IPS DF 4.7 (cell line): Measurements from ENCODE around the gene ALDH2.
"Not testable (repeated sequence)": the region's sequence is repeated elsewhere in the genome, so short reads cannot be mapped to it uniquely, and the experiment has no call there.

Experiments
- DNase-seq: peaks from one replicate; pipeline ENCODE4 v3.0.0-alpha.2; 2013; ENCODE audit warnings: low spot score; ENCODE audit errors: extremely low read depth

ALDH2 gene

GRCh38 chr12:111766608-111767361 lies at the start of gene ALDH2:
Gene ALDH2 (plus strand): TSS chr12:111766933. CDS start chr12:111766983, 50 bp downstream.
- no peak for DNase-seq

- DNase-seq = not testable (repeated sequence)
Observed at GRCh38 chr12:111719316-111719715, 47.4 kb upstream of the ALDH2 start.

GRCh38 chr12:111720457-111720856 lies 46.3 kb upstream of the ALDH2 start:
- no peak for DNase-seq

- DNase-seq = not testable (repeated sequence)
Observed at GRCh38 chr12:111723646-111724360, 42.9 kb upstream of the ALDH2 start.

- no peak for DNase-seq
Observed at GRCh38 chr12:111728795-111729194, 37.9 kb upstream of the ALDH2 start.

GRCh38 chr12:111730420-111730819 lies 36.3 kb upstream of the ALDH2 start:
- no peak for DNase-seq

GRCh38 chr12:111732786-111733185 lies 33.9 kb upstream of the ALDH2 start:
- DNase-seq = no peak

GRCh38 chr12:111733340-111733915 lies 33.3 kb upstream of the ALDH2 start:
- no peak for DNase-seq

GRCh38 chr12:111739524-111739923 lies 27.2 kb upstream of the ALDH2 start:
- DNase-seq = not testable (repeated sequence)

GRCh38 chr12:111741235-111741812 lies 25.4 kb upstream of the ALDH2 start:
- no peak for DNase-seq

GRCh38 chr12:111745211-111745610 lies 21.5 kb upstream of the ALDH2 start:
- DNase-seq = no peak

- DNase-seq = no peak
Observed at GRCh38 chr12:111747333-111747732, 19.4 kb upstream of the ALDH2 start.

- no peak for DNase-seq
Observed at GRCh38 chr12:111748151-111748672, 18.5 kb upstream of the ALDH2 start.

- DNase-seq = no peak
Observed at GRCh38 chr12:111748867-111749266, 17.9 kb upstream of the ALDH2 start.

- DNase-seq = no peak
Observed at GRCh38 chr12:111749391-111749790, 17.3 kb upstream of the ALDH2 start.

GRCh38 chr12:111753144-111753881 lies 13.4 kb upstream of the ALDH2 start:
- DNase-seq = no peak

- no peak for DNase-seq
Observed at GRCh38 chr12:111754671-111755070, 12.1 kb upstream of the ALDH2 start.

GRCh38 chr12:111756196-111756595 lies 10.5 kb upstream of the ALDH2 start:
- no peak for DNase-seq

GRCh38 chr12:111756681-111757080 lies 10.1 kb upstream of the ALDH2 start:
- no peak for DNase-seq

GRCh38 chr12:111757361-111758119 lies 9.2 kb upstream of the ALDH2 start:
- DNase-seq = no peak
